GM19193 (cell line): ENCODE results near the gene FAM131A.

Experiments used
- POLR2A ChIP-seq: IDR thresholded peaks from 4 replicates; pipeline ENCODE4 v1.6.1; 2011; ENCODE audit not compliant: insufficient read depth, insufficient read length; ENCODE audit errors: extremely low read depth

The FAM131A gene

DNA sequence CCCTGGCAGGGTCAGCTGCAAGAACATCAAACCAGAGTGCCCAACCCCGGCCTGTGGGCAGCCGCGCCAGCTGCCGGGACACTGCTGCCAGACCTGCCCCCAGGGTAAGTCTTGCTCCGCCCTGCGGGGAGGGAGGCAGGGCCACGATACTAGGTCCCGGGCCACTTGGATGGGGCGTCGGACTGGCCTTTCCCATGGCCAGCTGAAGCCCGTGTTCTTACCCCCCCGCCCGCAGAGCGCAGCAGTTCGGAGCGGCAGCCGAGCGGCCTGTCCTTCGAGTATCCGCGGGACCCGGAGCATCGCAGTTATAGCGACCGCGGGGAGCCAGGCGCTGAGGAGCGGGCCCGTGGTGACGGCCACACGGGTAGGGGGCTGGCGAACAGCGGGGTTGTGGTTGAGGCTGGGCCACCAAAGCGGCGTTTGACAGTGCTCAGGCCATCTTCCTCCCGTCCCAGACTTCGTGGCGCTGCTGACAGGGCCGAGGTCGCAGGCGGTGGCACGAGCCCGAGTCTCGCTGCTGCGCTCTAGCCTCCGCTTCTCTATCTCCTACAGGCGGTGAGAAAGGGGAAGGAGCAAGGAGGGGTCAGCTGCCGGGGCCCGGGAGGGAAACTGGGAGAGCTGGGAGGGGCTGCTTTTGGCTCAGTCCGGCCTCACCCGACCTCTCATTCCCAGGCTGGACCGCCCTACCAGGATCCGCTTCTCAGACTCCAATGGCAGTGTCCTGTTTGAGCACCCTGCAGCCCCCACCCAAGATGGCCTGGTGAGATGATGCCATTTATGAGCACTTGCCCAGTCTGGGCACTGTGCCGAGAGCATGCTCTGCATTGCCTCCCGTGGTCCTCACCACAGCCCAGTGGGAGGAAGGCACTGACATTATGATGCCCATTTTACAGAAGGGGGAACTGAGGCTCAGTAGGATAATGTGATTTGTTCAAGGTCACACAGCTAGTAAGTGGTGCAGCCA is 44.1 kb downstream of the FAM131A start:
- TF ChIP-seq POLR2A, result no peak

- TF ChIP-seq POLR2A, result no peak
Measured at GRCh38 chr3:184382326-184383032, 45.1 kb downstream of the FAM131A start.

DNA sequence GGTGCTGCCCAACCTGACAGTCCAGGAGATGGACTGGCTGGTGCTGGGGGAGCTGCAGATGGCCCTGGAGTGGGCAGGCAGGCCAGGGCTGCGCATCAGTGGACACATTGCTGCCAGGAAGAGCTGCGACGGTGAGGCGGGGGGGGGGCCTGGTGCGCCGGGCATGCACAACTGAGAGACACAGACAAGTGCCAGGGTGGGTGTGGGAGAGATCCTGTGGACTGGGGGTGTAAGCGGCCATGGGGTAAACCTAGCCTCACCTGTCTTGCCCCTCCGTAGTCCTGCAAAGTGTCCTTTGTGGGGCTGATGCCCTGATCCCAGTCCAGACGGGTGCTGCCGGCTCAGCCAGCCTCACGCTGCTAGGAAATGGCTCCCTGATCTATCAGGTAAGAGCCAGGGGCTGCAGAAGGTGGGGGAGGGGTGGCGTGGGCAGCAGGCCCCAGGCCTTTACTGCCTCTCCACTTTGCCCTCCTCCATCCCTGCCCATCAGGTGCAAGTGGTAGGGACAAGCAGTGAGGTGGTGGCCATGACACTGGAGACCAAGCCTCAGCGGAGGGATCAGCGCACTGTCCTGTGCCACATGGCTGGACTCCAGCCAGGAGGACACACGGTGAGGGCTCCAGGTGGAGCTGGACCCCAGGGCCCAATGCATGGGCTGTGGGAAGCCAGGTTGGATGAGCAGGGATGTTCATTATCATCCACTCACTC is 45.8 kb downstream of the FAM131A start:
- TF ChIP-seq POLR2A, result no peak

GRCh38 chr3:184384342-184384741 is 46.9 kb downstream of the FAM131A start:
- TF ChIP-seq POLR2A, result no peak

- no peak for TF ChIP-seq POLR2A
Measured at GRCh38 chr3:184384856-184385422, 47.5 kb downstream of the FAM131A start.

GRCh38 chr3:184386047-184386806 is 48.8 kb downstream of the FAM131A start:
- no peak for TF ChIP-seq POLR2A

DNA sequence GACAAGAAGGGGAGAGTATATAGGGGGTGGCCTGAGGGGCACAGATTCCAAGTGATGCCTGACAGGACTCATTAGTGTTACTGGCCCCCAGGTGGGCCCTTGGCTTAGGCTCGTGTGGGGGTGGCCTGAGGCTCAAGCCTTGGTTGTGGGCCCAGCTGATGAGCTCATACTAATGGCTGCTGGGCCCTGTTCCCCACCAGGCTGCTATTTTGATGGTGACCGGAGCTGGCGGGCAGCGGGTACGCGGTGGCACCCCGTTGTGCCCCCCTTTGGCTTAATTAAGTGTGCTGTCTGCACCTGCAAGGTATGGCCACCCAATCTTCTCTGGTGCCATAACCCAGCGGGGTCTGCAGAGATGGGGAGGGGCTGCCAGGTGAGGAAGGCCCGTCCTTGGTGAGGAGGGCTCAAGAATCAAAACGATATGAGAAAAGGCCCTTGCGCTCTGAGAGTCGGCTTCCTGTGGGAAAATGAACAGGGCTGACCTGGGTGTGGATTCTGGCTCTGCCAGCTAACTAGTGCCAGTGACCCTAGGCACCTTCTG is 49.8 kb downstream of the FAM131A start:
- TF ChIP-seq POLR2A, result no peak

DNA sequence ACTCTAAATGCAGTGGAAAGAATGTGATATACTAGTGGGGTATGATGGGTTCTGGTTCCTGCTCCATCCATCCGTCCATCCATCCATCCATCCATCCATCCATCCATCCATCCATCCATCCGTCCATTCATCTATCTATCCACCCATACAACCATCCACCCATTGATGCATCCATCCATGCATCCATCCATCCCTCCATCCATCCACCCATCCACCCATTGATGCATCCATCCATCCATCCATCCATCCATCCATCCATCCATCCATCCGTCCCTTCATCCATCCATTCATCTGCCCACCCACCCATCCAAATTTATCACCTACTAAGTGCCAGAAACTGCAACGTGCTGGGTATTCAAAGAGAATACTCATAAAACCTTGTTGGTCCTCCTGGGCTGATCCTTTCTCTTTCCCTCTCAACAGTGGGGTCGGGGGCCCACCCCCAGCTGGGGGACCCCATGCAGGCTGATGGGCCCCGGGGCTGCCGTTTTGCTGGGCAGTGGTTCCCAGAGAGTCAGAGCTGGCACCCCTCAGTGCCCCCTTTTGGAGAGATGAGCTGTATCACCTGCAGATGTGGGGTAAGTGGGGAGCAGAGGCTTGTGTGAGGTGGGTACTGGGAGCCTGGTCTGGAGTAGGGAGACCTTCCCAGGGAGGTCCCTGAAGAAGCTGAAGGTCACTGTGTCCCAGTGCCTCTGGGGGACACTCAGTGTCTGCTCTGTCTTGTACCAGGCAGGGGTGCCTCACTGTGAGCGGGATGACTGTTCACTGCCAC is 51.0 kb downstream of the FAM131A start:
- no peak for TF ChIP-seq POLR2A

GRCh38 chr3:184388936-184389230 is 51.5 kb downstream of the FAM131A start:
- no peak for TF ChIP-seq POLR2A

DNA sequence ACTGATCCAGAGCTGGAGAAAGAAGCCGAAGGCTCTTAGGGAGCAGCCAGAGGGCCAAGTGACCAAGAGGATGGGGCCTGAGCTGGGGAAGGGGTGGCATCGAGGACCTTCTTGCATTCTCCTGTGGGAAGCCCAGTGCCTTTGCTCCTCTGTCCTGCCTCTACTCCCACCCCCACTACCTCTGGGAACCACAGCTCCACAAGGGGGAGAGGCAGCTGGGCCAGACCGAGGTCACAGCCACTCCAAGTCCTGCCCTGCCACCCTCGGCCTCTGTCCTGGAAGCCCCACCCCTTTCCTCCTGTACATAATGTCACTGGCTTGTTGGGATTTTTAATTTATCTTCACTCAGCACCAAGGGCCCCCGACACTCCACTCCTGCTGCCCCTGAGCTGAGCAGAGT is 52.0 kb downstream of the FAM131A start:
- TF ChIP-seq POLR2A, result no peak

DNA sequence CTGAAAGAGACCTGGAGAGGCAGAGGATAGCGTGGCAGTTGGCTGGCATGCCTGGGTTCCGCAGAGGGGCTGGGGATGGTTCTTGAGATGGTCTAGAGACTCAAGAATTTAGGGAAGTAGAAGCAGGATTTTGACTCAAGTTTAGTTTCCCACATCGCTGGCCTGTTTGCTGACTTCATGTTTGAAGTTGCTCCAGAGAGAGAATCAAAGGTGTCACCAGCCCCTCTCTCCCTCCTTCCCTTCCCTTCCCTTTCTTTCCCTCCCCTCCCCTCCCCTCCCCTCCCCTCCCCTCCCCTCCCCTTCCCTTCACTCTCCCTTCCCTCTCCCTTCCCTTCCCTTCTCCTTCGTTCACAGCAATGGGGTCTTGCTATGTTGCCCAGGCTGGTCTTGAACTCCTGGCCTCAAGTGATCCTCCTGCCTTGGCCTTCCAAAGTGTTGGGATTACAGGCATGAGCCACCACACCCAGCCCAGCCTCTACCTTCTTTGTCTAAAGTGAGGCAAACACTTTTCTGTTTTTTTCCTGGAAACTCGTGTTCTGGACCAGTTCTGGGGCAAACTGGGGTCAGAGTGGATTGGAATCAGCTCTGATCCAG is 52.6 kb downstream of the FAM131A start:
- TF ChIP-seq POLR2A, result no peak

DNA sequence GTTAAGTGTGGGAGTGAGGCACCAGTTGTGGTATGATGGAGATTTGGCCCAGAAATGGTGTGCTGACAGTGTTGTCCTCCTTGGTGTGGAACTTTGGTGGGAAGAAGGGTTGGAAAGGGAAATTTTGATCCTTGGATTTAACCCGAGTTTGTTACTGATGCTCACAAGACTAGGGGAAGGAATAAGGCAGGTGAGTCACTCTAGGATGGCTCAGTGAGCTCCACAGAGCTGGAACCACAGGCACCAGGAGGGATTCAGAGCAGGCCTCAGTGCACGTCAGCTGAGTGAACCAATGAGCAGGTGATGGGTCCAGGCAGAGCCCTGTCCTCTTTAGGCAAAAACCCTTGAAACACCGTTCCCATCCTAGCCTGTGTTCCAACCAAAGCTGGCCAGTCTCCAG is 53.9 kb downstream of the FAM131A start:
- TF ChIP-seq POLR2A, result no peak

GRCh38 chr3:184395320-184395660 is 57.9 kb downstream of the FAM131A start:
- no peak for TF ChIP-seq POLR2A
